ENCODE measurements around the gene WDR46.

Gene WDR46

DNA sequence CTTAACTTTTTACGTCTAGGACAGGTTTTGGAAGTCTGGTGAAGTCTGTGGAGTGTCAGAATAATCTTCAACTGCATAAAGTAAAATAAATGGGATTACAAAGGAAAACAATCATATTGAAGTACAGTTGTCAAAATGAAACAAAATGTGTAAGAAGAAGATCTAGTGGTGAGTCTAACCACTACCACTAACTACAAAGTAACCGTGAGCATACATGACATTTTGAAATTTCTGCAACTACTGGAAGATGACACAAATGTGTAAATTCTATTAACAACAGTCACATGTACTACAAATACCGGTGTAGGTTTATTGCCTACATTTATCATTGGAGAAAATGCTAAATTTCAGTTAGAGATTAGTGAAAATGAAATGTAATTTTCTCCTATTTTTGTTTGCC lies 47.1 kb downstream of the WDR46 start:
- Histone ChIP-seq H3K27me3 (peaks cover 64% of the 10 kb centered on the region), H3K9me3 (no peaks in the 10 kb centered on the region), H3K27ac (no peak overlapping the region), H3K4me3 (ENCODE audit: low read depth in 1 of 2, low read length in 1 of 2) (no peak overlapping the region), H3K4me1 (ENCODE audit: control insufficient read depth in 1 of 2, insufficient read depth in 1 of 2, low read depth in 1 of 2, low read length in 1 of 2) (no peaks in the 10 kb centered on the region), H3K36me3 (no peaks in the 10 kb centered on the region)
- TF ChIP-seq, protein P1, sequence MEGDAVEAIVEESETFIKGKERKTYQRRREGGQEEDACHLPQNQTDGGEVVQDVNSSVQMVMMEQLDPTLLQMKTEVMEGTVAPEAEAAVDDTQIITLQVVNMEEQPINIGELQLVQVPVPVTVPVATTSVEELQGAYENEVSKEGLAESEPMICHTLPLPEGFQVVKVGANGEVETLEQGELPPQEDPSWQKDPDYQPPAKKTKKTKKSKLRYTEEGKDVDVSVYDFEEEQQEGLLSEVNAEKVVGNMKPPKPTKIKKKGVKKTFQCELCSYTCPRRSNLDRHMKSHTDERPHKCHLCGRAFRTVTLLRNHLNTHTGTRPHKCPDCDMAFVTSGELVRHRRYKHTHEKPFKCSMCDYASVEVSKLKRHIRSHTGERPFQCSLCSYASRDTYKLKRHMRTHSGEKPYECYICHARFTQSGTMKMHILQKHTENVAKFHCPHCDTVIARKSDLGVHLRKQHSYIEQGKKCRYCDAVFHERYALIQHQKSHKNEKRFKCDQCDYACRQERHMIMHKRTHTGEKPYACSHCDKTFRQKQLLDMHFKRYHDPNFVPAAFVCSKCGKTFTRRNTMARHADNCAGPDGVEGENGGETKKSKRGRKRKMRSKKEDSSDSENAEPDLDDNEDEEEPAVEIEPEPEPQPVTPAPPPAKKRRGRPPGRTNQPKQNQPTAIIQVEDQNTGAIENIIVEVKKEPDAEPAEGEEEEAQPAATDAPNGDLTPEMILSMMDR (IDR thresholded peaks at IDR 0.05): no peak

DNA sequence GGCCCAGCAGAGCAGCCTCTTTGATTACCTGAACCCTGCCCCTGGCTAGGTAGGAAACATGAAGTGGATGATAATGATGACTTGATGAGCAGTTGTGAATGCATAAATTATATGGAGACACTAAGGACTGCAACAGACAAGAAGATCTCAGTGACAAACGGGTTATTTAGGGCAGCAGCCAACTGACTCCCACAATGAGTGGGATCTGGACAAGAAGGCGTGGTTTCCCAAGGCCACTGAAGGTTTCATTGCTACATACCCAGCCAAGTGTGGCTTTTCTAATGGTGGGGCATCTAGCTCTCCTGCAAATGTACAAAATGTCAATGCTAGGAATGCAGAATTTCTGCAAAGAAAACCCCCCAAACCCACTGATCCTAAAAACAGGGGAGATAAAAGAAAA lies 51.3 kb downstream of the WDR46 start:
- no peak overlapping the region for H3K4me3 ChIP-seq (ENCODE audit: low read depth in 1 of 2, low read length in 1 of 2)
- TF ChIP-seq, protein P1 (IDR thresholded peaks at IDR 0.05): no peak
- H3K27ac ChIP-seq: no peak overlapping the region
- H3K4me1 ChIP-seq (ENCODE audit: control insufficient read depth in 1 of 2, insufficient read depth in 1 of 2, low read depth in 1 of 2, low read length in 1 of 2): no peaks in the 10 kb centered on the region
- H3K9me3 ChIP-seq: no peaks in the 10 kb centered on the region
- H3K27me3 ChIP-seq: peaks cover 54% of the 10 kb centered on the region
- no peaks in the 10 kb centered on the region for H3K36me3 ChIP-seq

GRCh38 chr6:33236852-33237251 lies 52.2 kb downstream of the WDR46 start:
- H3K36me3 ChIP-seq: no peaks in the 10 kb centered on the region
- TF ChIP-seq, protein P1 (IDR thresholded peaks at IDR 0.05): no peak
- H3K4me1 ChIP-seq (ENCODE audit: control insufficient read depth in 1 of 2, insufficient read depth in 1 of 2, low read depth in 1 of 2, low read length in 1 of 2): no peaks in the 10 kb centered on the region
- H3K9me3 ChIP-seq: no peaks in the 10 kb centered on the region
- H3K27ac ChIP-seq: no peak overlapping the region
- H3K4me3 ChIP-seq (ENCODE audit: low read depth in 1 of 2, low read length in 1 of 2): no peak overlapping the region
- H3K27me3 ChIP-seq: peaks cover 51% of the 10 kb centered on the region

- Histone ChIP-seq H3K4me3 (ENCODE audit: low read depth in 1 of 2, low read length in 1 of 2) (no peak overlapping the region), H3K27ac (no peak overlapping the region), H3K4me1 (ENCODE audit: control insufficient read depth in 1 of 2, insufficient read depth in 1 of 2, low read depth in 1 of 2, low read length in 1 of 2) (no peaks in the 10 kb centered on the region), H3K27me3 (peaks cover 51% of the 10 kb centered on the region), H3K36me3 (no peaks in the 10 kb centered on the region), H3K9me3 (no peaks in the 10 kb centered on the region)
- TF ChIP-seq, protein P1 (IDR thresholded peaks at IDR 0.05): no peak
Measured at GRCh38 chr6:33236328-33236727, 52.7 kb downstream of the WDR46 start.

GRCh38 chr6:33235221-33235634 lies 53.8 kb downstream of the WDR46 start:
- Histone ChIP-seq H3K36me3 (no peaks in the 10 kb centered on the region), H3K4me3 (ENCODE audit: low read depth in 1 of 2, low read length in 1 of 2) (no peak overlapping the region), H3K27ac (no peak overlapping the region), H3K4me1 (ENCODE audit: control insufficient read depth in 1 of 2, insufficient read depth in 1 of 2, low read depth in 1 of 2, low read length in 1 of 2) (no peaks in the 10 kb centered on the region), H3K27me3 (peaks cover 51% of the 10 kb centered on the region), H3K9me3 (no peaks in the 10 kb centered on the region)
- TF ChIP-seq, protein P1 (IDR thresholded peaks at IDR 0.05): no peak
